NCI-H1694 (cell line): ENCODE data around the gene ITSN1.
"Not testable (repeated sequence)": the region's sequence is repeated elsewhere in the genome, so short reads cannot be mapped to it uniquely, and the experiment has no call there.

ENCODE experiments used
- DNase-seq: peaks from one replicate; lab custom pipeline; 2025; lab: John Stamatoyannopoulos, UW

Gene ITSN1

DNA sequence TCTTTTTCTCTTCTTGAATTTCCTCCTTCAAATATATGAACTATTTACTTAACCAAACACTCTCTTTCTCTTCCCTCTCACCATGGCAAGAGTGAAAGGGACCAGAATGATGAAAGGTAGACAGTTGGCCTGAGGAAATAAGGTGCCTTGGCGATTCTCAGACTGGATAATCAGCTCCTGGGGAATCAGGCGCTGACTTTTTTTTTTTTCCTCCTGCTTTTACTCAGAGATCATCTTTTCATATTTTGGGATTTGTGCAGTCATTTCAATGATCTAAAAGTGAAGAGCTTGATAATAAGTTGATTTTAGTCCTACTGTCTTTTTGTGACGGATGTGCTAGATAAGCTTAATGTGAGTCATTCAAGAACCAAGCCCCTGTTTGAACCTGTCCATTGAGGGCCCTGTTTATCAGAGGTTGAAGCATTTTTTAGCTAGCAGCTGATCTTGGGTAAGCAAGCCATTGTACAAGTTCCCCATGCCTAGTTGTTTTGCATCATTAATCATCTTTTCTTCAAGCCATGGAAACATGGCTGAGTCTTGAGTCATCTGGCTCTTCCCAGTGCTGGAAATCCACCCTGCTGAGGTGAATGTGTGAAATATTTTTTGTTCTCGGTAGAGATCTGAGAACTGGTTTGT is 40.8 kb downstream of the ITSN1 start:
- DNase-seq, result no peak

GRCh38 chr21:33684068-33684467 is 41.8 kb downstream of the ITSN1 start:
- DNase-seq, result no peak

GRCh38 chr21:33684923-33685560 is 42.7 kb downstream of the ITSN1 start:
- DNase-seq, result no peak

DNA sequence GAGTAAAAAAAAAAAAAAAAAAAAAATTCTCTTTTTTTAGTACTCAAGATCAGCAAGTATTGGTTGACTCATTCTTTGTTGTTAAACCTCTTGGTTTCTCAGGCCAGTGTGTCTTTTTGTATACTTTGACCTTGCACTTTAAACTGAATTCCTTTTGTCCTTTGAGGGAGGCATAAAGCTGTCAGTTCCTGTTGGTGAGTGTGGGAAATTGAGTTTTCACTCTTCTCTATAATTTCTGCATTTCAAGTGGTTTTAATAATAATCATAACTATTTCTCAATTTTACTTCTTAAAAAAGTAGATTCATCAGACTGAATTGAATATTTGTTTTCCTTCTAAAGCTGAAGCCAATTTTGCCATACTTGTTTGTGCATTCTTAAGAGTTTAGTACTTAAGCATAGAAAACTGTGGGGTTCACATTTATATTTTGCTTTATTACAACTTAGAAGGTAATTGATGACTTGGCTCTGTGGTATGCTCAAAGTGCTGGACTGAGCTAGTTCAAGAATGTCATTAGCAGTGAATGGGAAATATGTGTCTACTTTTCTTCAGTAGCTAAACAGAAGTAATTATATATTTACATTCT is 43.4 kb downstream of the ITSN1 start:
- no peak for DNase-seq

- no peak for DNase-seq
Observed at GRCh38 chr21:33686386-33686785, 44.1 kb downstream of the ITSN1 start.

- no peak for DNase-seq
Observed at GRCh38 chr21:33687634-33688033, 45.3 kb downstream of the ITSN1 start.

GRCh38 chr21:33688353-33688752 is 46.1 kb downstream of the ITSN1 start:
- no peak for DNase-seq

GRCh38 chr21:33690874-33691273 is 48.6 kb downstream of the ITSN1 start:
- no peak for DNase-seq

- no peak for DNase-seq
Observed at GRCh38 chr21:33691945-33692603, 49.8 kb downstream of the ITSN1 start.

- no peak for DNase-seq
Observed at GRCh38 chr21:33695813-33696212, 53.5 kb downstream of the ITSN1 start.

GRCh38 chr21:33696465-33696864 is 54.2 kb downstream of the ITSN1 start:
- no peak for DNase-seq

GRCh38 chr21:33698087-33698860 is 56.0 kb downstream of the ITSN1 start:
- no peak for DNase-seq

GRCh38 chr21:33699277-33699676 is 57.0 kb downstream of the ITSN1 start:
- no peak for DNase-seq

DNA sequence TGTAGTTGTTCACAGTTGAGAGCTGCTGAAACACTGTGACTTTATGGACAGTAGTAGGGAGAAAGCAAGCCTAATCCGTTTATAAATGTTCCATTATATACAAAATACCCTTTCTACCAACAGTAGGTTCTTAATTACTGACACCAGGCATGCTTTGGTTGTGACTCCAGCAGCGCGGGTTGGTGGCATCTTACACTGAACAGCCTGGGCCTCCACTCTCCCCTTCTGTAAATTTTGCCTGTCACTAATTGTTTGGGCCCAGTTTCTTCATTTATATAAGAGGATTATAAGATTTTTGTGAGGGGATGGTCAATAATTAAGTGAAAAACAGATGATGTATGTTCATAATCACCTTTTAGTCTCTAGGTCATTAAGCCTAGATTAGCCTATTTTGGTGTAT is 58.2 kb downstream of the ITSN1 start:
- no peak for DNase-seq

DNA sequence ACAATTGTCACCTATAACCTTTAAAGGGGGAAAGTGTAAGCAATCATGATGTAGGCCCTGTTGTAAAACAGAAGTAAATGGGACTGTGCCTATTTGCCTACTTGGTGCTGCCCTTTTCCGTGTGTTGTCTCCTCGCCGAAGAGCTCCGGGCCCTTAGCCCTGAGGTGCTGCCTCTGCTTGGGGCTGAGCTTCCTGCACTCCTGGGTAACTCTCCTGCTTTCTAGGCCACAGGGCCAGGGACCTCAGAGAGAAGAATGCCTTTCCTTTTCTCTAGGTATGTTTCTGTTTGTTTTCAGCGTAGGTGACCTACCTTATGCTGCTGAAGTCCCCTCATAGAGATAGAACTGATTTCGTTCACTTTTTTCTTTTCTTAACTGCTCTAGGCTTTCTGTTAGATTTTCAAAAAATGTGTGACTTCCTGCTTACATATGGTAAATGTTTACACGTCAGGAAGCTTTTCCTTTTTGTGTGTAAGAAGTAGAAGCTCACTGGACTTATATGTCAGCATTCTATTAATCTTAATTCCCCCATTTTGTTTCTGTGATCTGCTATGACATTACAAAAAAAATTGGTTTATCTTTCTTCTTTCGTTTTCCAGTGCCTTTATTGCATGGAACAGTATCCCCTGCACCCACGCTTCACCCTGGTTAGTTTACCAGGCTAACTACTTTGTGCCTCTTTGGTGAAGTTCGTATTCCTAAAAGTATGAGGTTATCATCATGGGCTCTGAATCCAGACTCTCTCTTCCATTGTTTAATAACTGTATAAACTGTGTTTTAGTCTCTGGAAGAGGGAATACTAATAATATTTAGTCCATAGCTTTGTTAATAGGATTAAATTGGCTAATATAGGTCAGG is 61.7 kb downstream of the ITSN1 start:
- no peak for DNase-seq

- DNase-seq, result no peak
Observed at GRCh38 chr21:33707846-33708245, 65.5 kb downstream of the ITSN1 start.

DNA sequence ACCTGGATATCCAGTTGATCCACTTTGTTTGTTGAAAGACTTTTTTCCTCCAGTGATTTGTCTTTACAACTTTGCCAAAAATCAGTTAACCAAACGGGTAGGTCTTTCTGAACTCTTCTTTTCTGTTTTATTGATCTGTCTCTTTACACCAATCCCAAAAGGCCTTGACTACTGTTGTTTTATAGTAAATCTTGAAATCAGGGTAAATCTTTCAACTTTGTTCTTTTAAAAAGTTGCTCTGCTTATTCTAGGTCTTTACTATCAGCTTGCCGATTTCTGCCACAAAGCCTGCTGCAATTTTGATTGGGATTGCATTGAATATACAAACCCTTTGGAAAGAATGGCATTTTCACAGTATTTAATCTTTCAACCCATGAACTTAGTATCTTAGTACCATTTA is 66.6 kb downstream of the ITSN1 start:
- no peak for DNase-seq

- no peak for DNase-seq
Observed at GRCh38 chr21:33712022-33712803, 69.9 kb downstream of the ITSN1 start.

- DNase-seq, result no peak
Observed at GRCh38 chr21:33721081-33721480, 78.8 kb downstream of the ITSN1 start.

DNA sequence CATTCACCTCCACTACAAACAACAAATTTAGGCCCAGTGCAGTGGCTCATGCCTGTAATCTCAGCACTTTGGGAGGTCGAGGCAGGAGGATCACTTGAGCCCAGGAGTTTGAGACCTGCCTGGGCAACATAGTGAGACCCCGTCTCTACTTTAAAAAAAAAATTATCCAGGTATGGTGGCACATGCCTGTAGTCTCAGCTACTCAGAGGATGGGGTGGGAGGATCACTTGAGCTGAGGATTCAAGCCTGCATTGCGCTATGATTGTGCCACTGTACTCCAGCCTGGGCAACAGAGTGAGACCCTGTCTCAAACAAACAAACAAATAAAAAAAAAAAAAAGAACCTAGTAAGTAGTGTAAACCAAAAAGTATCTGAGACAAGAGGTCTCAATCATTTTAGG is 86.8 kb downstream of the ITSN1 start:
- not testable (repeated sequence) for DNase-seq

- no peak for DNase-seq
Observed at GRCh38 chr21:33729641-33730040, 87.3 kb downstream of the ITSN1 start.
